HG03103 (cell line): ENCODE data around the gene VPS26B.
A peak's percentile ranks its signal among the peaks of the same experiment; 100 is the strongest.
"Not testable (repeated sequence)": the region's sequence is repeated elsewhere in the genome, so short reads cannot be mapped to it uniquely, and the experiment has no call there.

Experiments
- ATAC-seq: cut with Tn5 transposase; IDR thresholded peaks from one replicate; pipeline ENCODE4 v1.9.1; 2021; ENCODE audit warnings: low read depth; ENCODE audit not compliant: unreplicated experiment

Gene VPS26B

DNA sequence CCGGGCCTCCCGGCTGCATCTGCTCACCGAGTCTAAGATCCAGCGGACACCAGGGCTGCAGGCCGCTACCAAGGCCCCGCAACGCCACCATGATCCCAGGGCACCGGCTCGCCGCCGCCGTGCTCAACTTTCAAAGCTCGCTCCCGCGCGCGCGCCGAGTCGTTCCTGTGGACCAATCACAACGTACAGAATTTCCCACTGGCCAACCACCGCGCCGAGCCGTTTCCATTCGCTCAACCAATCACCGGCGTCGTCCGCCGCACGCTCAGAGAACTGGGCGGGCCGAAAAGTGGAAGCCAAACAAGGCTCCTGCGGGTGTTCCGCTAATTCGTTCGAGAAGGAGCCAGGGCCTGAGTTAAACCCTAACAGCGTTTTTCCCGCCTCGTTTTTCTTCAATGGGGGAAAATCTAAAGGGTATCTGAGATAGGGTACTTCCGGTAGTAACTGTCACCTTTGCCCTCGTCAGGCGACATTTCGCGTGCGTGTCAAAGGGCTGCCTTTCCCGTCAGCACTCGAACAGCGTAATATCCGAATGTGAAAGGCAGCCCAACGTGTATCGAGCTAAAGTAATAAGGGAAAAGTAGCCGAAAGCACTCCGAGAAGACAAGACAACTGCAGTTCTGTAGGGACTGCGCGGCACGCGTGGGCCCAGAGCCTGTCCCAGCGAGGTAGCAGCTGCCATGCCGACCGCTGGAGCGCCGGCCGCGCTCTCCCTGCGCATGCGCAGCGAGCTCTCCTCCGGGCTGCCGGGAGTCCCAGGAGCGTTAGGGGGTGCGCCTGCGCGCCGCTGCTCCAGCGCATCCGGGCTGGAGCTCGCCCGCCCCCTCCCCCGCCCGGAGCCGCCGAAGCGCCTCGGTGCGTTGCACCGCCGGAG, at the start of gene VPS26B, which contains the start of gene NCAPD3:
TSS of gene VPS26B (plus strand) at position 836 of the 874 bp plus-strand sequence. CDS start 452 bp downstream, outside the sequence.
TSS of gene NCAPD3 (minus strand) at position 132 of the 874 bp plus-strand sequence. CDS start at position 91, 41 bp downstream.
- peak; percentile 65 for ATAC-seq

DNA sequence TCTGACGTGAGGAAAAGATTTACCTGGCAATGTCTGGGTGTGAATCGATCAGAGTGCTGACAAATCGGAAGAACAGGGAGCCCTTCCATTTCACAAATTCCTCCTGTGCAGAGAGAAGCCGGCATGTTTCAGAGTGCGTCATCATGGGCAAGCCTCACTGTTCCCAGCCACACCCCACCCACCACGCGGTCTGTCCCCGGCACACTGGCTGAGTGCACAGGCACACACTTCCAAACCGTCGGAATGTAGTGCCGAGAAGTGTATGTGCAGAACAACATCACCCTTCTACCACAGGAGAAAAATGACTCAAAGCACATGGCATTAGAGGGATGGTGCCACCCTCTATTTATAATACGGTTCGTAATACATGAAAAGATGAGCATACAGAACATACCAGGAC, 48.2 kb upstream of the VPS26B start:
- no peak for ATAC-seq

GRCh38 chr11:134178032-134178674, 46.3 kb upstream of the VPS26B start:
- no peak for ATAC-seq

GRCh38 chr11:134181707-134182106, 42.8 kb upstream of the VPS26B start:
- no peak for ATAC-seq

DNA sequence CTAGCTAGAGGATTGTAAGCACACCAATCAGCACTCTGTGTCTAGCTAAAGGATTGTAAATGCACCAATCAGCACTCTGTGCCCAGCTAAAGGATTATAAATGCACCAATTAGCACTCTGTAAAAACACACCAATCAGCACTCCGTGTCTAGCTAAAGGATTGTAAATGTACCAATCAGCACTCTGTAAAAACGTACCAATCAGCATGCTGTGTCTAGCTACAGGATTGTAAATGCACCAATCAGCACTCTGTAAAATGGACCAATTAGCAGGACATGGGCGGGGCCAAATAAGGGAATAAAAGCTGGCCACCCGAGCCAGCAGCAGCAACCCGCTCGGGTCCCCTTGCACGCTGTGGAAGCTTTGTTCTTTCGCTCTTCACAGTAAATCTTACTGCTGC, 36.4 kb upstream of the VPS26B start:
- not testable (repeated sequence) for ATAC-seq

GRCh38 chr11:134196756-134197155, 27.7 kb upstream of the VPS26B start:
- no peak for ATAC-seq

- no peak for ATAC-seq
Observed at GRCh38 chr11:134199531-134199930, 24.9 kb upstream of the VPS26B start.

DNA sequence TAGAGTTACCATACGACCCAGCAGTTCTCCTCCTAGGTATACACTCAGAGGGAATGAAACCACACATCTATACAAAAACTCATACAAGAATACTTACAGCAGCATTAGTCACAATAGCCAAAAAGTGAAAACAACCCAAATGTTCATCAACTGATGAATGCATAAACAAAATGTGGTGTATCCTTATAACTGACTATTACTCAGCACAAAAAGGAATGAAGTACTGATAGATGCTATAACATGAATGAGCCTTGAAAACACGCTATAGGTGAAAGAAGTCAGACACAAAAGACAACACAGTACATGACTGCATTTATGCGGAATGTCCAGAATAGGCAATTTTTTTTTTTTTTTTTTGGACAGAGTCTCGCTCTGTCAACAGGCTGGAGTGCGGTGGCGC, 23.8 kb upstream of the VPS26B start:
- no peak for ATAC-seq

DNA sequence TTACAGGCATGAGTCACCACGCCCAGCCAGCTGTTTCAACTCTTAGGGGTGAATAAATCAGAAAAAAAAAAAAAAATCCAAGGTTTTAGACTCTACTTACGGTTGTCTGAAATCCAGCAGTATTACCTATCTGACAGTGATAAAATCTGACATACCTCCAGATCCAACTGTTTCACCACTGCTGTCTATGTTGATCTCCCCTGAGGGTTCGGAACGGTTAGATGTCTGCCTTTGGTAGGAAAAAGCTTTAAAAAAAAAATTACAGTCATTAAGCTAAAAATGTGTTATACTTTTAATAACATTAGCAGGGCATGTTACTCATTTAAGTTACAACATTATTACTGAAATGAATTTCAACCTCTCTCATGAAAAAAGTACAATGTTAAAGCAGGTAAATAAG, 21.8 kb upstream of the VPS26B start:
- no peak for ATAC-seq

DNA sequence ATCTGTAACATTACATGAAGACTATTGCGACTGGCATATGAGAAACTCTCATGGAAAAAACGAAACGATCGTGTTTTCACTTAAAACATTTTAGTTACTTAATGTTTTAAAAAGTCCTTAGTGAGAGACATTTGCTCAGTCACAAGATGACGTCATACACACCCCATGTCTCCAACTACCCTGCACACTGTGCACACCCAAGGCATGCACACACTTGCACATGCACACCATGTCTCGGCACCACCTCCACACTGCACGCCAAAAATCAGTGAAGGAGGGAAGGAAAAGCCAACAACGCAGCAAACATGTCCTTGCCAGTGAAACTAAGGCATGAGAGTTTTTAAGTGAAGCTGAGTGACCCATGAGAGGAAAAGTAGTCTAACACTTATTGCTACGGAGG, 18.7 kb upstream of the VPS26B start:
- ATAC-seq = no peak

DNA sequence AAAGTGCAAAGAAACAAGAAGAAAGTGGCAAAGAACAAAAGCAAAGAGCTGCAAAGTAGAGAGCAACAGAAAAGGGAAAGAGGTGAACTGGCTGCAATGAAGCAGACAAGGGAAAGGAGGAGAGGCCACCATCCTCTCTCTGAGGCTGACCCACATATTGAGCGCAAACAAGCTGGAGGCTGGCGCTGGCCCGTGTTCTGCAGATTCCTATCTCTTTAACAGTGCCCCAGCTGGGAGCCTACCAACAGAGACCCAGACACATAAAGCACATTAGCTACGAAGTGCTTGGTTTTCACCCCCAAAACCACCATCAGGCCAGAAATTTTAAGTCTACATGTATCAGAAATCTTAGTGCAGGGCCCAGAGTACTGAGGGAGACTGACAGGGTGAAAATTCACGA, 18.3 kb upstream of the VPS26B start:
- no peak for ATAC-seq

DNA sequence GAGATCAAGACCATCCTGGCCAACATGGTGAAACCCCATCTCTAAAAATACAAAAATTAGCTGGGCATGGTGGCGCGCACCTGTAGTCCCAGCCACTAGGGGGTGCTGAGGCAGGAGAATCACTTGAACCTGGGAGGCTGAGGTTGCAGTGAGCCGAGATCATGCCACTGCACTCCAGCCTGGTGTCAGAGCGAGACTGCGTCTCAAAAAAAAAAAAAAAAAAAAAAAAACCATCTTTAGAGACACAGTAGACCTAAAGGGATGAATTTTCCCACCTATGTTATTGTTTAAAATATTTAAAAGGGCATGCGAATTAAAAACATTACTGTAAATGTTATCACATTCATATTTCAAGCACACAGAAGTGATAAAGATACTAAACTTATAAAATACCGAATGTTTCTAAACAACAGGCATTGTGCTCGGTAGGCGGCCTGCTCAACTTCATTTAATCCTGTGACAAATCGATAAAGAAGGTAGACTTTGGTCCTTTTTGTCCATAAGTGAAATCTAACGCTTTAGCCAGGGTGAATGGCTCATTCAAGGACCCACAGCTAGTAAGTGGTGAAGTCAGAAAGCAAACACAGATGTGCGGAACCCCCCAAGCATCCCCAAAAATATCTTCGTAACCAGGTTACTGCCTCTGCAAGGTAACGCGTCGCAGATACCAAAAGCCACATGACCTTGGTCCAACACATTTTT, 16.8 kb upstream of the VPS26B start:
- no peak for ATAC-seq

- ATAC-seq = no peak
Observed at GRCh38 chr11:134215836-134216235, 8.6 kb upstream of the VPS26B start.

DNA sequence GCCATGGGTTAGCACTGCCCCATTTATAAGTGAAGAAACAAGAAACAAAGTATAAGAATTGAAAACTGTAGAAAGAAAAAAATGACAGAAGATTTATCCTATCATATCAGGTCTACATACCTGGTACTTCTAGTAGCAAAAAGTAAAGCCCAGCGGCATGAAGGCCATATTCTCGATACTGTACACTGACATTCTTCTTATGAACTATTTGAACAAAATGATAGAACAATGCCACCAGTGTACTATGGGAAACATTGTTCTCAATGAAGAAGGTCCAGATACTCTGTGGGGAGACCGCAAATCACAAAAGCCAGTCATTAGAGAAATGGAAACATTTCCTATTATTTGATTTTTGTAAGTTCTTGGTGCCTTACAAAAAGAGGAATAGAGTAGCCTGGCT, 7.7 kb upstream of the VPS26B start:
- no peak for ATAC-seq

- ATAC-seq = no peak
Observed at GRCh38 chr11:134223121-134223520, 1.4 kb upstream of the VPS26B start.

GRCh38 chr11:134224710-134225664, 516 bp downstream of the VPS26B start:
- peak; percentile 9 for ATAC-seq

DNA sequence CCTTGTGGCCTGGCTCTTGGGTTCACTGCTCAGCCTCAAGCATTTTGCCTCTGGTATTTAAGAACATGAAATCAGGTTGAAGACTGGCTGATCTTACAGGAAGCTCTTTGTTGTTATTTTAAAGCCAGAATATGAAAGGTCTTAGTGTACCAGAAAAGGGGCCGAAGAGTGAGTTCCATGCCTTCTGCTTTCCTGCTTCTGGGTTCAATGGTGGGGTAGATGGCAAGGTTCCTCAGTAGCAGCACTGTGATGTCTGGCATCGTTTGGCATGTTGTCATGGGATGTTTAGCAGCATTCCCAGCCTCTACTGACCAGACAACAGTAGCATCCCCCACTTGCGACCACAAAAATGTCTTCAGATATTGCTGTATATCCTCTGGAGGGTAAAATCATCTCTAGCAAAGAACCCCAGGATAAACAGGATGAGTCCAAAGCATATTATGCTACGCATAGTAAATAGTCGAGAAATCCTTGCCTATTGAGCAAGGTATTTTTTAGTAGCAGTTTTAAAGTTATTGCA, 2.4 kb downstream of the VPS26B start:
- ATAC-seq = no peak

GRCh38 chr11:134228625-134229024, 4.2 kb downstream of the VPS26B start:
- peak; percentile 54 for ATAC-seq

DNA sequence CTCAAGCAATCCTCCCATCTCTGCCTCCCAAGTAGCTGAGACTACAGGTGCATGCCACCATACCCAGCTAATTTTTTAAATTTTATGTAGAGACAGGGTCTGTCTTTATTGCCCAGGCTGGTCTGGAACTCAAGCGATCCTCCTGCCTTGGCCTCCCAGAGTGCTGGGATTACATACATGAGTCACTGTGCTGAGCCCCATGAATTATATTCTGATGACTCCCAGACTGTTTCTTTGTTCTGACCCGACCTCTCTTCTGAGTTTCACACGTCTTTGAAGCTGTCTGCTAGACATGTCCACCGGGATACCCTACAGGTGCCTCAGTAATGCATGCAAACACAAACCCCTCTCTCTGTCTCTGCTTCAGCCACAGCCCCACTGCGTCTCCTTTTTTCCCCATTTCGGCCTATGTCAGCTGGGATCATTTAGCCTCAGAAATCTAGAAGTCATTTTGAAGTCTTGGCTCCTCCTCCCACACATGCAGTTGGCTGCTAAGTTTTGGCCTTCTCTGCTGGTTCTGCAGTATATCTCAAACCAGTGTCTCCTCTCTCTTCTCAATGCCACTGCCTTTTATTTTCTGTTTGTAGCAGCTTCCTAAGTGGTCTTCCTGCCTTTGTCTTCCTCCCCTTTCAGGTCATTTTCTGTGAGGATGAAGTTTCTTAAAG, 4.8 kb downstream of the VPS26B start:
- ATAC-seq = no peak
